Subcutaneous adipose tissue (tissue), 4 donors: Measurements from ENCODE around the gene FNBP1L. TPM values are rescaled to one million over a fixed set of nuclear protein-coding genes. Genes with fewer than 3 reads are reported as not detected.

ENCODE experiments used
- total RNA-seq, 4 donors: library from RNA; depleted of rRNA; stranded (reverse); fragments of >200 nt; gene quantifications; one replicate each; pipeline ENCODE4 v1.1.0, GENCODE V29; 2016
- TF ChIP-seq, protein P1 (sequence below): fragments of 450-650 bp; IDR thresholded peaks from one replicate; pipeline ENCODE4 v1.5.1; 2016; ENCODE audit warnings: low read depth, mild to moderate bottlenecking, control low read depth, antibody characterized with exemption, moderate library complexity

The FNBP1L gene
- total RNA-seq, 4 donors from 2014 or later = 30.1 to 53.1 (median 38.6) TPM

DNA sequence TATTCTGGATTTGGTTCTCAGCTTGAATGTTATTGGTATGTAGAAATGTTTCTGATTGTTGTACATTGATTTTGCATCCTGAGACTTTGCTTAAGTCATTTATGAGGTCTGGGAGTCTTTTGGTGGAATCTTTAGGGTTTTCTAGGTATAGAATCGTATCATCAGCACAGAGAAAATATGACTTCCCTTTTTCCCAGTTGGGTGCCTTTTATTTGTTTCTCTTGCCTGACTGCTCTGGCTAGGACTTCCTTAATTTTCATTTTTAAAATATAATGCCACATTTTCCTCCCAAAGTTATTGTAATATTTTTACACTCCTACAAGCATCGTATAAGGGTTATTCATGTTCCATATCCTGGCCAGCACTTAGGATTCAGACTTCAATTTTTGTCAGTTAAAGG is 111.1 kb downstream of the FNBP1L start:
- TF ChIP-seq, protein P1, sequence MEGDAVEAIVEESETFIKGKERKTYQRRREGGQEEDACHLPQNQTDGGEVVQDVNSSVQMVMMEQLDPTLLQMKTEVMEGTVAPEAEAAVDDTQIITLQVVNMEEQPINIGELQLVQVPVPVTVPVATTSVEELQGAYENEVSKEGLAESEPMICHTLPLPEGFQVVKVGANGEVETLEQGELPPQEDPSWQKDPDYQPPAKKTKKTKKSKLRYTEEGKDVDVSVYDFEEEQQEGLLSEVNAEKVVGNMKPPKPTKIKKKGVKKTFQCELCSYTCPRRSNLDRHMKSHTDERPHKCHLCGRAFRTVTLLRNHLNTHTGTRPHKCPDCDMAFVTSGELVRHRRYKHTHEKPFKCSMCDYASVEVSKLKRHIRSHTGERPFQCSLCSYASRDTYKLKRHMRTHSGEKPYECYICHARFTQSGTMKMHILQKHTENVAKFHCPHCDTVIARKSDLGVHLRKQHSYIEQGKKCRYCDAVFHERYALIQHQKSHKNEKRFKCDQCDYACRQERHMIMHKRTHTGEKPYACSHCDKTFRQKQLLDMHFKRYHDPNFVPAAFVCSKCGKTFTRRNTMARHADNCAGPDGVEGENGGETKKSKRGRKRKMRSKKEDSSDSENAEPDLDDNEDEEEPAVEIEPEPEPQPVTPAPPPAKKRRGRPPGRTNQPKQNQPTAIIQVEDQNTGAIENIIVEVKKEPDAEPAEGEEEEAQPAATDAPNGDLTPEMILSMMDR = no peak

DNA sequence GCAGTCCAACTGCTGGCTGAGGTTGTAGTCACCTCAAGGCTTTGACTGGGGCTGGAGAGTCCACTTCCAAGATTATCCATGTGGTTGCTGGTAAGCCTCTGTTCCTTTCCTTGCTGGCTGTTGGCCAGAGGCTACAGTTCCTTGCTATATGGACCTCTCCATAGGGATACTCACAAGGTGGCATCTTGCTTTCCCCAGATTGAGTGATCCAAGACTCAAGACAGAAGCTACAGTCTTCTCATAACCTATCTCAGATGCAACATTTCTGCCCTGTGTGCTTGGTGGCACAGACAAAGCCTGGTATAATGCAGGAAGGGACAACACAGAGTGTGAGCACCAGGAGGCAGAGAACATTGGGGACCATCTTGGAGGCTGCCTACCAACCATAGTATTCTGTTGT is 111.8 kb downstream of the FNBP1L start:
- TF ChIP-seq, protein P1 = no peak

DNA sequence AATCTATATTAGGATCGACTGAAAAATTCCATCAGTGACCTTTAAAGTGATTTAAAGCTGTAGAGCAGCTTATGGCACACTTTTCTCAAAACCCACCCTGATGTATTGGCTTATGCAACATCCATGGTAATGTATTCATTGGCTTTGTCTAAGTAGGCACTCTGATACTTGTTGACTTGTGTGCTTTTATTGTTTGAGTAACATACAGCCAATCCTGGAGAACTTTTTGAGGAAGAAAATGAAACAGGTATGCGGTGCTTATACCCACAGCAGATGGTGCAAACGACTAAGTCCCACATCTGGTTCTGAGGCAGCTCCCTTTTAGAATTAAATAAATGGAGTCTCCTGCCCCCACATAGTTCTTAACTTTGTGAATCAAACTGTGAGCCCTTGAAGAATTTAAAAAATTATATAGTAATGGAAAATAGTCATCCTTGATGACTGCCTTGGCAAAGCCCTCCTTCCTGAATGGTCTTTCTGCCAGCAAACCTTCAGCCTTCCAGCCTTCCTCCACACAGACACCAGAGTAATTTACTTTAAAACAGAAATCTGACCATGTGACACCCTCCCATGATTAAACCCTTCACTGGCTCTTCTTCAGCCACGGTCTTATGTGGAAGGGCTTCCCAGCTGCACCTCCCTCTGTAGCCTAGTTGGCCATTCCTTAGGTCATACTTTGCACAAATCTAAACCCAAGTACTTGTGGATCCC is 117.7 kb downstream of the FNBP1L start:
- TF ChIP-seq, protein P1 = no peak

DNA sequence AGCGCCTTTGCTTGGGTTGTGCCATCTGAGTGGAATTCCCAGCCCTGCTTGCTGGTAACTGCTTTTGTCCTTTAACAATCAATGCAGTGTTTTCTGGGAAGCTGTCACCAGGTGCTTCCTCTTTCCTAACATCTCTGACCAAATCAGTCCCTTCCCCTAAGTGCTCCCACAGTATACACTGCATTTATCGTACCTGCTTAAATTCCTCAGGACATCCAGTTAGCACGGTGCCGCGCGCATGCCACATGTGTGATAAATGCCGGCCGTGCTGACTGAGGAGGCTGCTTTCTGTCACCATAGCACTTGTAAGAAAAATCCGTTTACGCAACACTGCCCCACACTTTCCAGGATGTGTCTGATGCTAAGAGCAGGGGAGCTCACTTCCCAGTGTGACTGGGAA is 118.3 kb downstream of the FNBP1L start:
- TF ChIP-seq, protein P1 = no peak

DNA sequence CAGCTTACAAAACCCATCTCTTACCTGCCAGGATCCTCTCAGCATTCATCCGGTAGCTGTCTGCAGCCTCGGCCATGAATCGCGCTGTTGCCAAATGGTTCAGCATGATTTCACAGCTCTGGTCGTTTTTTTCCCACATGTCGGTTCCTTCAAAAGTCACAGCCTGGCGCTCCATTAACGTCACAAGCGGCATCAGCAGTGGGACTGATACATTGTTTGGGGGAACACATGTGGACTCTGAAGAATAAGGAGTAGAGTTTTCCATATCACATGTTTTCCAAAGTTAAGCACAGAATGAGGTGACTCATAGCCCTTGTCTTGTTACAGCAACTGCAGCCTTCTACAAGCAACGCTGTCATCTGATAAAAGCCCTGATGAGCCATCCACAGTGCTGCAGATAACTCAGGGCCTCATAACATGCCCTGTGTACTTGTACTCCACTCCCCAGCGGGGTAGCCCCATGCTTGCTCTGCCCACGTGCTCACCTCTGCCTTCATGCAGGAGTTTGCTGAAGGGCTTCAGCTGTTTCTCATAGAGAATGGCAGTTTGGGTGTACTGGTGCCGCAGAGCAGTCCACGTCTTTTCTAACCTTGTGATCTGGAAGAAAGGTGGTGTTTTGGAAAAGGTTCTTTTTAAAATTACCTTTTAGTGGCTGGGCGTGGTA is 119.5 kb downstream of the FNBP1L start:
- TF ChIP-seq, protein P1 = no peak

DNA sequence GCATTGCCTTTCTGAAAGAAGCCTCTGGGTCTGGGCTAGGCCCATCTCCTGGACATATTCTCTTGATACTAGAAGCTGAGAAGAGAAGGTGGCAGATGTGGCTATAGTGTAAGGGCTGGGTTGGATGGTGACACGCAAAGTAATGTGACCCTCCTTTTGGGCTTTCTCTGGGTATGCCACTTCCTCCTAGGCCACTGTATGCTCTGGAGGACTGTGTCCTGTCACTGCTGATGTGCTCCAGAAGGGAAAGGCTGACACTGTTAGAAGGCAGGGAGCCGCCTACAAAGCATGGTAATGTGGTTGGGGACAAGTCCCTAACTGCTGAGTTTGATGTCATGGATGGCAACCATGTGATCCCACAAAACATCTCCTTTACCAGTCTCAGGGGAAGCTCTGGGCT is 121.6 kb downstream of the FNBP1L start:
- TF ChIP-seq, protein P1 = no peak

DNA sequence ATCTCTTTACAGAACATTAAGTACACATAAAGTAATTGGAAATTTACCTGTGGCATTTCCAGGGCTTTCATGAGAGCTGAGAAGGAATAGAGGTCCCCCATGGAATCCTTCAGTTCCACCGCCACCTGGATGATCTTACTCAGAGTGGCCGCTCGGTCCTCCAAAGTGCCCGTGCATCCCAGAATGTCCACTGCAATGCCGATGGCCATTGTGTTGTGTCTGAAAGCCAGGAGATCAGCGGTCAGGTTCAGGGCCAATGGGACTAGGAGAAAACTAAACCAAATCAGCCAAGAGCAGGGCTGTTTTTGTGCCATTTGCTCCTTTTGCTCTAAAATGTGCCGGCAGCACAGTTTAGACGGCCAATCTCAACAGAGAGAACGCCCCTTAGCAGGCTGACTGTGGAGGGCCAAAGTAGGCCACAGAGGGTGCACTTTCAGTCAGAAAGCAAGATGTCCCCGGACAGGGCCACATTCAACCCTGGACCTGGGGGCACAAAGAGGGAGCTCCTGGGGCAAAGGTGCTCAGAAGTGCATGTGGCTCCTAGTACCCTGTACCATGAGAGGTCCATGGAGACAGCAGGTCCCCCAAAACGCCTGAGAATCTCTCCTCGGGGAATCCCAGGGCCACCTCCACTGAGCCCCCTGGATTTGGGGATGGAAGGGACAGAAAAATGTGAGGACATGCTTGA is 123.8 kb downstream of the FNBP1L start:
- TF ChIP-seq, protein P1 = no peak
